C1 segment of cervical spinal cord (tissue), 14 donors: Measurements from ENCODE around the gene SLC35E1.
"Not testable (repeated sequence)": the region's sequence is repeated elsewhere in the genome, so short reads cannot be mapped to it uniquely, and the experiment has no call there.

Experiments
- DNase-seq, 14 donors: peaks; one replicate each; lab custom pipeline; 2025; lab: John Stamatoyannopoulos, UW

The SLC35E1 gene

GRCh38 chr19:16544473-16545231, 27.6 kb downstream of the SLC35E1 start:
- DNase-seq, result no peak

GRCh38 chr19:16543734-16544133, 28.5 kb downstream of the SLC35E1 start:
- DNase-seq, result not testable (repeated sequence)

GRCh38 chr19:16542910-16543472, 29.2 kb downstream of the SLC35E1 start:
- no peak for DNase-seq

- DNase-seq, result peak; percentile 42 to 95 (median 87)
Observed at GRCh38 chr19:16542045-16542909, 29.9 kb downstream of the SLC35E1 start, which contains the start of gene CHERP. Gene CHERP (minus strand): TSS chr19:16542437. CDS start chr19:16542378, 59 bp downstream.

GRCh38 chr19:16541526-16542044, 30.6 kb downstream of the SLC35E1 start:
- no peak for DNase-seq

- DNase-seq, result no peak
Observed at GRCh38 chr19:16540948-16541347, 31.3 kb downstream of the SLC35E1 start.

GRCh38 chr19:16537111-16537510, 35.1 kb downstream of the SLC35E1 start:
- no peak for DNase-seq

GRCh38 chr19:16536130-16536529, 36.1 kb downstream of the SLC35E1 start:
- no peak for DNase-seq

GRCh38 chr19:16535381-16535780, 36.8 kb downstream of the SLC35E1 start:
- DNase-seq, result no peak

- no peak for DNase-seq
Observed at GRCh38 chr19:16532440-16533234, 39.6 kb downstream of the SLC35E1 start.

GRCh38 chr19:16531380-16531669, 40.9 kb downstream of the SLC35E1 start:
- DNase-seq, result no peak

GRCh38 chr19:16530540-16531379, 41.5 kb downstream of the SLC35E1 start:
- no peak for DNase-seq

- no peak for DNase-seq
Observed at GRCh38 chr19:16529466-16530144, 42.6 kb downstream of the SLC35E1 start.

GRCh38 chr19:16527971-16528521, 44.2 kb downstream of the SLC35E1 start:
- no peak for DNase-seq

- DNase-seq, result no peak
Observed at GRCh38 chr19:16527334-16527935, 44.8 kb downstream of the SLC35E1 start.

- no peak for DNase-seq
Observed at GRCh38 chr19:16525751-16526481, 46.3 kb downstream of the SLC35E1 start.

- no peak for DNase-seq
Observed at GRCh38 chr19:16524991-16525734, 47.1 kb downstream of the SLC35E1 start.
